Astrocyte (in vitro differentiated cells and primary cell): ENCODE data around the gene SH3RF2. TPM values are rescaled to one million over a fixed set of nuclear protein-coding genes. Genes with fewer than 3 reads are reported as not detected.

ENCODE experiments used
- DNase-seq: peaks from one replicate; pipeline ENCODE4 v3.0.0-alpha.2; 2010; ENCODE audit warnings: low read depth
- FAIRE-seq: peaks from 2 replicates; lab custom pipeline; 2011; peaks lifted over from hg19 to GRCh38; lab: Jason Lieb, UNC
- H2AFZ ChIP-seq: 2 replicates; pipeline ENCODE4 v1.6.0; 2012; ENCODE audit warnings: low read depth, low read length, inconsistent platforms
- H3K27ac ChIP-seq: 2 replicates; pipeline ENCODE4 v1.5.1; 2011; ENCODE audit warnings: low read depth, low read length, inconsistent platforms
- H3K27me3 ChIP-seq: 2 replicates; pipeline ENCODE4 v1.6.0; 2011; ENCODE audit warnings: low read length, inconsistent platforms; ENCODE audit not compliant: insufficient read depth
- H3K36me3 ChIP-seq: 2 replicates; pipeline ENCODE4 v1.5.1; 2011; ENCODE audit warnings: low read length, inconsistent platforms; ENCODE audit not compliant: insufficient read depth
- H3K4me1 ChIP-seq: 2 replicates; pipeline ENCODE4 v1.5.1; 2011; ENCODE audit warnings: low read length, inconsistent platforms; ENCODE audit not compliant: insufficient read depth
- H3K4me2 ChIP-seq: 2 replicates; pipeline ENCODE4 v1.6.0; 2012; ENCODE audit warnings: low read length, inconsistent platforms
- H3K4me3 ChIP-seq: 2 replicates; pipeline ENCODE4 v1.5.1; 2011; ENCODE audit warnings: low read depth, mild to moderate bottlenecking, low read length, inconsistent platforms; ENCODE audit not compliant: insufficient read depth
- H3K79me2 ChIP-seq: 2 replicates; pipeline ENCODE4 v1.6.0; 2012; ENCODE audit warnings: mild to moderate bottlenecking, low read length, inconsistent platforms; ENCODE audit not compliant: insufficient read depth
- H3K9ac ChIP-seq: 2 replicates; pipeline ENCODE4 v1.6.0; 2012; ENCODE audit warnings: mild to moderate bottlenecking, low read length, inconsistent platforms
- H3K9me3 ChIP-seq: 2 replicates; pipeline ENCODE4 v1.5.1; 2012; ENCODE audit warnings: low read depth, mild to moderate bottlenecking, low read length, inconsistent platforms; ENCODE audit not compliant: insufficient read depth
- H4K20me1 ChIP-seq: 2 replicates; pipeline ENCODE4 v1.6.0; 2012; ENCODE audit warnings: low read length, inconsistent platforms; ENCODE audit not compliant: insufficient read depth
- H3K27ac Mint-ChIP-seq: one replicate; pipeline ENCODE4 v1.8.0; 2021; ENCODE audit warnings: mild to moderate bottlenecking, mixed read lengths; ENCODE audit not compliant: unreplicated experiment
- H3K27me3 Mint-ChIP-seq: one replicate; pipeline ENCODE4 v1.8.0; 2021; ENCODE audit warnings: low read depth, mixed read lengths; ENCODE audit not compliant: unreplicated experiment
- H3K36me3 Mint-ChIP-seq: one replicate; pipeline ENCODE4 v1.8.0; 2021; ENCODE audit warnings: low read depth, mixed read lengths; ENCODE audit not compliant: unreplicated experiment
- H3K4me1 Mint-ChIP-seq: one replicate; pipeline ENCODE4 v1.8.0; 2021; ENCODE audit warnings: low read depth, mixed read lengths; ENCODE audit not compliant: unreplicated experiment
- H3K4me3 Mint-ChIP-seq: one replicate; pipeline ENCODE4 v1.8.0; 2021; ENCODE audit warnings: mild to moderate bottlenecking, moderate library complexity, mixed read lengths; ENCODE audit not compliant: unreplicated experiment
- H3K9me3 Mint-ChIP-seq: one replicate; pipeline ENCODE4 v1.8.0; 2021; ENCODE audit warnings: mild to moderate bottlenecking, mixed read lengths; ENCODE audit not compliant: unreplicated experiment
- EZH2 ChIP-seq: IDR thresholded peaks from 2 replicates; pipeline ENCODE4 v1.6.1; 2012; ENCODE audit warnings: mild to moderate bottlenecking, low read length, inconsistent platforms; ENCODE audit not compliant: insufficient read depth
- total RNA-seq: library from RNA; stranded (reverse); gene quantifications from 2 replicates; pipeline ENCODE4 v1.2.1, GENCODE V29; 2021
- TF ChIP-seq, protein P1 (sequence below): IDR thresholded peaks from 2 replicates; pipeline ENCODE4 v1.5.1; 2011; ENCODE audit warnings: low read depth, mild to moderate bottlenecking, inconsistent platforms, low read length, moderate library complexity; ENCODE audit not compliant: insufficient read depth

SH3RF2 gene
- total RNA-seq, 1 donor from 2014 or later: 12.3 TPM

GRCh38 chr5:146084376-146084775 is 148.0 kb downstream of the SH3RF2 start:
- DNase-seq (no peak), FAIRE-seq (no peak)
- no peaks in the 10 kb centered on the region for H3K27me3 Mint-ChIP-seq
- H3K4me3 ChIP-seq: no peak overlapping the region
- peaks cover 3% of the 10 kb centered on the region for H3K36me3 Mint-ChIP-seq
- no peak for TF ChIP-seq EZH2
- TF ChIP-seq, protein P1, sequence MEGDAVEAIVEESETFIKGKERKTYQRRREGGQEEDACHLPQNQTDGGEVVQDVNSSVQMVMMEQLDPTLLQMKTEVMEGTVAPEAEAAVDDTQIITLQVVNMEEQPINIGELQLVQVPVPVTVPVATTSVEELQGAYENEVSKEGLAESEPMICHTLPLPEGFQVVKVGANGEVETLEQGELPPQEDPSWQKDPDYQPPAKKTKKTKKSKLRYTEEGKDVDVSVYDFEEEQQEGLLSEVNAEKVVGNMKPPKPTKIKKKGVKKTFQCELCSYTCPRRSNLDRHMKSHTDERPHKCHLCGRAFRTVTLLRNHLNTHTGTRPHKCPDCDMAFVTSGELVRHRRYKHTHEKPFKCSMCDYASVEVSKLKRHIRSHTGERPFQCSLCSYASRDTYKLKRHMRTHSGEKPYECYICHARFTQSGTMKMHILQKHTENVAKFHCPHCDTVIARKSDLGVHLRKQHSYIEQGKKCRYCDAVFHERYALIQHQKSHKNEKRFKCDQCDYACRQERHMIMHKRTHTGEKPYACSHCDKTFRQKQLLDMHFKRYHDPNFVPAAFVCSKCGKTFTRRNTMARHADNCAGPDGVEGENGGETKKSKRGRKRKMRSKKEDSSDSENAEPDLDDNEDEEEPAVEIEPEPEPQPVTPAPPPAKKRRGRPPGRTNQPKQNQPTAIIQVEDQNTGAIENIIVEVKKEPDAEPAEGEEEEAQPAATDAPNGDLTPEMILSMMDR: no peak
- H3K4me2 ChIP-seq: no peak overlapping the region
- H3K27ac Mint-ChIP-seq: no peak overlapping the region
- no peaks in the 10 kb centered on the region for H3K4me1 ChIP-seq
- no peaks in the 10 kb centered on the region for H4K20me1 ChIP-seq
- no peaks in the 10 kb centered on the region for H3K27me3 ChIP-seq
- no peaks in the 10 kb centered on the region for H3K9me3 Mint-ChIP-seq
- H3K4me3 Mint-ChIP-seq: no peak overlapping the region
- peaks cover 5% of the 10 kb centered on the region for H3K4me1 Mint-ChIP-seq
- H3K9ac ChIP-seq: no peak overlapping the region
- H3K9me3 ChIP-seq: no peaks in the 10 kb centered on the region
- H3K79me2 ChIP-seq: no peaks in the 10 kb centered on the region
- no peaks in the 10 kb centered on the region for H3K36me3 ChIP-seq
- no peak overlapping the region for H2AFZ ChIP-seq
- no peak overlapping the region for H3K27ac ChIP-seq

- Mint-ChIP-seq H3K27ac (no peak overlapping the region), H3K4me3 (no peak overlapping the region), H3K27me3 (no peaks in the 10 kb centered on the region), H3K4me1 (peaks cover 3% of the 10 kb centered on the region), H3K9me3 (no peaks in the 10 kb centered on the region), H3K36me3 (peaks cover 3% of the 10 kb centered on the region)
- H3K9ac ChIP-seq: no peak overlapping the region
- H2AFZ ChIP-seq: no peak overlapping the region
- no peak overlapping the region for H3K27ac ChIP-seq
- H4K20me1 ChIP-seq: no peaks in the 10 kb centered on the region
- H3K4me3 ChIP-seq: no peak overlapping the region
- no peaks in the 10 kb centered on the region for H3K9me3 ChIP-seq
- TF ChIP-seq EZH2: no peak
- TF ChIP-seq, protein P1: no peak
- H3K79me2 ChIP-seq: no peaks in the 10 kb centered on the region
- FAIRE-seq: no peak
- H3K4me2 ChIP-seq: no peak overlapping the region
- no peaks in the 10 kb centered on the region for H3K36me3 ChIP-seq
- no peaks in the 10 kb centered on the region for H3K4me1 ChIP-seq
- no peak for DNase-seq
- H3K27me3 ChIP-seq: no peaks in the 10 kb centered on the region
Observed at GRCh38 chr5:146088098-146088497, 151.7 kb downstream of the SH3RF2 start.

DNA sequence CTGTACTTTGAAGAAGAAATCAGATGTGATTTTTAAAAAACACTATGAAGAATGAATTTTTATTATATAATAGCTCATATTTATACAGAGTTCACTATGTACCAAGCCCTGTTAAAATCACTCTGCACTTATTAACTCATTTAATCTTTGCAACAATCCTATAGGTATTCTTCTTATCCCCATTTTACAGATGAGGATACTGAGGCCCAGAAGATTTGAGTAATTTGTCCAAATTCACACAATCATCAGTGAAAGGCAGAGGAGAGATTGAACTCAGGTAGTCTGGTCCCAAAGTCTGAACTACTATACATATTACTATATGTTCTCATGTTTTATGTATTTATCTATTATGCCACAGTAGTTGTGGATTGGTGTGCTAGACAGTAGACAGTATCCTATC is 152.9 kb downstream of the SH3RF2 start:
- peaks cover 3% of the 10 kb centered on the region for H3K4me1 Mint-ChIP-seq
- TF ChIP-seq, protein P1: no peak
- no peak for TF ChIP-seq EZH2

More for the DNA sequence above, 152.9 kb downstream of the SH3RF2 start:
- Histone ChIP-seq H3K27ac (no peak overlapping the region), H3K27me3 (no peaks in the 10 kb centered on the region), H3K4me2 (no peak overlapping the region), H4K20me1 (no peaks in the 10 kb centered on the region), H3K79me2 (no peaks in the 10 kb centered on the region), H3K9ac (no peak overlapping the region), H3K36me3 (no peaks in the 10 kb centered on the region), H2AFZ (no peak overlapping the region), H3K4me1 (no peaks in the 10 kb centered on the region), H3K9me3 (no peaks in the 10 kb centered on the region), H3K4me3 (no peak overlapping the region)
- FAIRE-seq (no peak), DNase-seq (no peak)
- Mint-ChIP-seq H3K27ac (no peak overlapping the region), H3K36me3 (peaks cover 3% of the 10 kb centered on the region), H3K4me3 (no peak overlapping the region), H3K27me3 (no peaks in the 10 kb centered on the region), H3K9me3 (no peaks in the 10 kb centered on the region)
